Right lobe of liver (tissue), 4 donors: Measurements from ENCODE around the gene MUL1.

ENCODE experiments used
- CTCF ChIP-seq, 4 donors: fragments of 200-600 bp in 3 of 4; fragments of 450-650 bp in 1 of 4; IDR thresholded peaks; one replicate each; pipeline versions ENCODE4 v1.5.1 to v1.8.0; 2016 to 2022; ENCODE audit warnings: antibody characterized with exemption in 4 of 4, mild to moderate bottlenecking in 2 of 4
- POLR2A ChIP-seq: fragments of 450-650 bp; IDR thresholded peaks from one replicate; pipeline ENCODE4 v1.6.1; 2017; ENCODE audit warnings: antibody characterized with exemption, mild to moderate bottlenecking
- donor health status: DM: no; HTN: no; CAD: no.
- donor health status: DM: no; HTN: no; CAD: no.
- donor health status: DM: no; HTN: yes; CAD: no.

DNA sequence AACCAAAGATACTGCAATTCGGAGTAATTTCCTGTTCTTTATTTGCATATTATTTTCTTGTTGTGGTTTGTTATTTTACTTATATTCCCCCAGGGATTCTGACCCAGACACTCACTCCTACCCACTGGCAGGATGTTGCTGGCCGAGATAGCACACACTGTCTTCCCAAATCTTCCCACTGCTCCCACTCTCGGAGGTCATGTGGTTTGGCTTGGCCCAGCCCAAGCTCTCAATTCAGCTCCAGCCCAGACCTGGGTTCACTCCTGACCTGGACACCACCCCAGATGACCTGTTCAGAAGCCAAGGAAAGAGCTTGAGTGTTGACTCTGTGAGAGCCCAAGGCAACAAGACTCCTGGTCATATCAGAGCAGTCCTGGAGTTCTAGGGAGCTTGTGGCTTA, 43.2 kb upstream of the MUL1 start:
- TF ChIP-seq CTCF (IDR thresholded peaks at IDR 0.05) (no peak), POLR2A (no peak)
